Calu3 (cell line): ENCODE measurements around the gene DECR2. TPM values are rescaled to one million over a fixed set of nuclear protein-coding genes. Genes with fewer than 3 reads are reported as not detected.

ENCODE experiments used
- BruUV-seq: library from RNA; stranded (reverse); fragments of 400-500 nt; replicated peaks from 2 replicates; lab custom pipeline; 2021; lab: Mats Ljungman, UMichigan
- CTCF ChIA-PET: fragments of 300-600 bp; sonication (Branson Sonifier 250); formaldehyde crosslinking; loops from one replicate; lab custom pipeline; 2022; ENCODE audit warnings: antibody characterized with exemption; lab: Charles Lee
- DNase-seq: peaks from one replicate; pipeline ENCODE4 v3.0.0; 2022
- H3K27ac Mint-ChIP-seq: one replicate; pipeline ENCODE4 v1.8.0; 2022; ENCODE audit warnings: mixed read lengths; ENCODE audit not compliant: unreplicated experiment
- H3K27me3 Mint-ChIP-seq: one replicate; pipeline ENCODE4 v1.8.0; 2022; ENCODE audit warnings: mixed read lengths; ENCODE audit not compliant: unreplicated experiment
- H3K36me3 Mint-ChIP-seq: one replicate; pipeline ENCODE4 v1.8.0; 2022; ENCODE audit warnings: mild to moderate bottlenecking, moderate library complexity, mixed read lengths; ENCODE audit not compliant: insufficient read depth, unreplicated experiment
- H3K4me1 Mint-ChIP-seq: one replicate; pipeline ENCODE4 v1.8.0; 2022; ENCODE audit warnings: mild to moderate bottlenecking, low read depth, mixed read lengths; ENCODE audit not compliant: unreplicated experiment
- H3K4me3 Mint-ChIP-seq: one replicate; pipeline ENCODE4 v1.8.0; 2022; ENCODE audit warnings: mild to moderate bottlenecking, low read depth, moderate library complexity, mixed read lengths; ENCODE audit not compliant: unreplicated experiment
- H3K9me3 Mint-ChIP-seq: one replicate; pipeline ENCODE4 v1.8.0; 2022; ENCODE audit warnings: low read depth, mixed read lengths; ENCODE audit not compliant: unreplicated experiment
- intact Hi-C: fragments of 100-400 bp; cut with micrococcal nuclease; formaldehyde crosslinking; loops from one replicate; pipeline ENCODE4 v1.10.0; 2022; ENCODE audit not compliant: unreplicated experiment
- total RNA-seq: library from RNA; stranded (reverse); gene quantifications from 2 replicates; pipeline ENCODE4 v1.2.3, GENCODE V29; 2022
- TF ChIP-seq, protein P1 (sequence below): fragments of 200-600 bp; IDR thresholded peaks from one replicate; pipeline ENCODE4 v1.8.0; 2022; ENCODE audit warnings: antibody characterized with exemption; ENCODE audit not compliant: unreplicated experiment

The DECR2 gene
- total RNA-seq, 1 experiment from 2014 or later = 41.2 TPM

DNA sequence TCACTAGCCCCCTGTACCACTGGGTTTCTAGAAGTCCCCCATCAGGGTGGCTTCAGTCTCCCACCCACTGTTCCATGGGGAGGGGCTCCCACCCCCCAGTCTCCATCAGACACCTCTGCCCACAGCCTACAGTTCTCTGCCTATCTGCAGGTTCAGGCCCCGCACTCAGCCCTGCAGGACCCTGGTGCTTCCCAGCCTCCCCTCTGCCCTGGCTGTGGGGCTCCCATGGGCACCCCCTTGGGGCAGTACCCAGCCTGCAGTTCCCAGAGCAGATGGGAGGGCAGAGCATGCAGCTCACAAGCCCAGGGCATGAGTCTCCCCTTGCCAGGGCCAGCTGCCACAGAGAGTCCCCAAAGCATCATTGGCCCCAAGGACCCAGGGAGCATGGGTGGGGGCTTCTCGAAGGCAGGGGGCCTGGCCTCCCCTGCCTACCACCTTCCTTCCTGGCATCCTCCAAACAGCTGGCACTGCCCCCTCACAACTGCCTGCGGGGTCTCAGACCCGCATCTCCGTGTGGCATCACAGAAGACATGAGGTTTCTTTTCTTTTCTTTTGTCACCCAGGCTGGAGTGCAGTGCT lies 28.6 kb upstream of the DECR2 start:
- no peak for DNase-seq
- Mint-ChIP-seq H3K36me3 (peaks cover 49% of the 10 kb centered on the region), H3K27me3 (no peaks in the 10 kb centered on the region), H3K27ac (no peak overlapping the region), H3K4me1 (no peaks in the 10 kb centered on the region), H3K4me3 (no peak overlapping the region), H3K9me3 (no peaks in the 10 kb centered on the region)
- intact Hi-C loops = no loop called here
- BruUV-seq = no TSS peak
- CTCF ChIA-PET = no interaction called here
- TF ChIP-seq, protein P1, sequence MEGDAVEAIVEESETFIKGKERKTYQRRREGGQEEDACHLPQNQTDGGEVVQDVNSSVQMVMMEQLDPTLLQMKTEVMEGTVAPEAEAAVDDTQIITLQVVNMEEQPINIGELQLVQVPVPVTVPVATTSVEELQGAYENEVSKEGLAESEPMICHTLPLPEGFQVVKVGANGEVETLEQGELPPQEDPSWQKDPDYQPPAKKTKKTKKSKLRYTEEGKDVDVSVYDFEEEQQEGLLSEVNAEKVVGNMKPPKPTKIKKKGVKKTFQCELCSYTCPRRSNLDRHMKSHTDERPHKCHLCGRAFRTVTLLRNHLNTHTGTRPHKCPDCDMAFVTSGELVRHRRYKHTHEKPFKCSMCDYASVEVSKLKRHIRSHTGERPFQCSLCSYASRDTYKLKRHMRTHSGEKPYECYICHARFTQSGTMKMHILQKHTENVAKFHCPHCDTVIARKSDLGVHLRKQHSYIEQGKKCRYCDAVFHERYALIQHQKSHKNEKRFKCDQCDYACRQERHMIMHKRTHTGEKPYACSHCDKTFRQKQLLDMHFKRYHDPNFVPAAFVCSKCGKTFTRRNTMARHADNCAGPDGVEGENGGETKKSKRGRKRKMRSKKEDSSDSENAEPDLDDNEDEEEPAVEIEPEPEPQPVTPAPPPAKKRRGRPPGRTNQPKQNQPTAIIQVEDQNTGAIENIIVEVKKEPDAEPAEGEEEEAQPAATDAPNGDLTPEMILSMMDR = no peak

DNA sequence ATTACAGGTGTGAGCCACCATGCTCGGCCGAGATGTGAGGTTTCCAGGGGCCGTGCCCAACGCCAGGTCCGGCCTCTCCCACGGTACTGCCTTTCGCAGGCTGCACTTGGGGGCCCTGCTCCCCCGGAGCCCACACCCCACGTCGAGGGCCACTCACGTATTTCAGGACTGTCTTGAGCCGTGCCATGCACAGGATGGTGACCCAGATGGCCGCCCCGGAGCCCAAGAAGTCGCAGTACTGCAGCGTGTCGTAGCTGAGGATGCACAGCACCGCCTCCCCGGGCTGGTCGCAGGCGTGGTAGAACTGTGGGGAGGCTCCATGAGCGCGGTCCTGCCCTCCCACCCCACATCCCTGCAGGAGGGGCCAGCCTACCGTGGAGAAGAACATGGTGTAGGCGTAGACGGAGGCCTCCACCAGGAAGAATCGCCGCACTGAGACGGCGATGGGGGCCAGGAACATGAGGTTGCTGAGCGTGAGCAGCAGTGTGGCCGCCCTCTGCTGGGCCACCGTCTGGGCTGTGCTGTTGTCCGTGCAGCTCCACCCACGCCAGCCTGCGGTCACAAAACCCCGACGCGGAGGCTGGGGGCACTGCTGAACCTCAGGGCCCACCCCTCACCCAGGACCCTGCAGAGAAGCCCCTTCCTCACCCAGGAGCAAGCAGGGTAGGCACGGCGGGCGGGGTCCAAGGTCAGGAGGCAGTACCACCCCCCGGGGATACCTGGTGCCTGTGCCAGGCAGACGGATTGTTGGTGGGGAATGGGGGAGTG lies 27.7 kb upstream of the DECR2 start:
- no peaks in the 10 kb centered on the region for H3K27me3 Mint-ChIP-seq
- BruUV-seq = no TSS peak
- no peaks in the 10 kb centered on the region for H3K9me3 Mint-ChIP-seq
- CTCF ChIA-PET = no interaction called here
- peaks cover 39% of the 10 kb centered on the region for H3K36me3 Mint-ChIP-seq
- no peaks in the 10 kb centered on the region for H3K4me1 Mint-ChIP-seq
- DNase-seq = no peak
- intact Hi-C loops = no loop called here
- no peak overlapping the region for H3K27ac Mint-ChIP-seq
- TF ChIP-seq, protein P1 = no peak
- no peak overlapping the region for H3K4me3 Mint-ChIP-seq

DNA sequence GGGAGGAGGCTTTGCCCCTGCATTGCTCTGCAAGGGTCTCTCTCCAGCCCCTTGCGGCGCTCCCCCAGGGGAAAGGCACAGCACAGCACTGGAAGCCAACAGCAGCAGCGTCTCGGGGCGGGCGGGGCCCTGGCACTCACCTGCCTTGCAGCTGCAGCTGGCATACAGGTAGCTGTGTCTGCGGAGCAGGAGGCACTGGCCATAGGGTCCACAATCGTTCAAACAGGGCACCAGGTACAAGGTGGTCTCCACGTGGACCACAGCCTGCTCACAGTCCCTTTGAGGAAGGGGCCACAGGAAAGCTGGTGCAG lies 27.1 kb upstream of the DECR2 start:
- TF ChIP-seq, protein P1 = no peak
- no peak for DNase-seq
- no peak overlapping the region for H3K4me3 Mint-ChIP-seq
- H3K27ac Mint-ChIP-seq = no peak overlapping the region
- H3K9me3 Mint-ChIP-seq = no peaks in the 10 kb centered on the region
- H3K36me3 Mint-ChIP-seq = peaks cover 34% of the 10 kb centered on the region
- intact Hi-C loops = no loop called here
- no TSS peak for BruUV-seq
- CTCF ChIA-PET = interaction anchor here (0.6 kb wide), 1 partner anchor 12 kb away, joined by 3 read pairs; no protein-coding TSS in a partner anchor
- H3K27me3 Mint-ChIP-seq = no peaks in the 10 kb centered on the region
- H3K4me1 Mint-ChIP-seq = no peaks in the 10 kb centered on the region

DNA sequence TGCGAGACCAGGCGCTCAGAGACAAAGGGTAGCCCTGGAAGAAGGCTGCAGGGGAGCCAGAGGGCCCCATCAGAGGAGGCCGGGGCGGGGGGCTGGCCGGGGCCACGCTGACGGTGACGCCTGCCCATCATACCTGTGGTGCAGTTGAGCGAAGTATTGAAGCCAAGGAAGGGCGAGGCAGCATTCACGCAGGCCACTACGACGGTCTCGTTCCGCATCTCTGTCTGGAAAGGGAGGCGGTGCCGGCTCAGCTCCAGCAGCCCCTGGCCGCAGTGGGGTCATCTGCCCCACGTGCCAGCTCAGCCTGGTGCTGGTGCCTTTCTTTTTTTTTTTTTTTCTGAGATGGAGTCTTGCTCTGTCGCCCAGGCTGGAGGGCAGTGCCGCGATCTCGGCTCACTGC lies 26.5 kb upstream of the DECR2 start:
- CTCF ChIA-PET = interaction anchor here (0.6 kb wide), 1 partner anchor 13 kb away, joined by 3 read pairs; no protein-coding TSS in a partner anchor
- no peaks in the 10 kb centered on the region for H3K27me3 Mint-ChIP-seq
- no peaks in the 10 kb centered on the region for H3K9me3 Mint-ChIP-seq

More for the DNA sequence above, 26.5 kb upstream of the DECR2 start:
- Mint-ChIP-seq H3K36me3 (peaks cover 34% of the 10 kb centered on the region), H3K4me3 (no peak overlapping the region), H3K4me1 (no peaks in the 10 kb centered on the region), H3K27ac (no peak overlapping the region)
- no peak for DNase-seq
- intact Hi-C loops = no loop called here
- TF ChIP-seq, protein P1 = no peak
- no TSS peak for BruUV-seq
